Effector memory CD4-positive, alpha-beta T cell (primary cell): ENCODE measurements around the gene ZBTB20.

Experiments
- DNase-seq, 3 donors: peaks; one replicate each; pipeline ENCODE4 v3.0.0-alpha.2; 2020
- H3K27ac ChIP-seq: 2 replicates; pipeline ENCODE4 v1.7.0; 2013; ENCODE audit warnings: mild to moderate bottlenecking, low read length, moderate library complexity; ENCODE audit not compliant: insufficient read depth, poor library complexity, severe bottlenecking
- H3K27me3 ChIP-seq: replicated peaks from 2 replicates; pipeline ENCODE4 v1.7.0; 2013; ENCODE audit warnings: mild to moderate bottlenecking, low read length; ENCODE audit not compliant: insufficient read depth, control insufficient read depth, poor library complexity, severe bottlenecking
- H3K36me3 ChIP-seq: 2 replicates; pipeline ENCODE4 v1.7.0; 2013; ENCODE audit warnings: mild to moderate bottlenecking, low read length, moderate library complexity; ENCODE audit not compliant: control insufficient read depth, insufficient read depth
- H3K4me1 ChIP-seq: 2 replicates; pipeline ENCODE4 v1.7.0; 2013; ENCODE audit warnings: low read length, mild to moderate bottlenecking; ENCODE audit not compliant: control insufficient read depth, insufficient read depth, poor library complexity, severe bottlenecking
- H3K4me3 ChIP-seq: 2 replicates; pipeline ENCODE4 v1.7.0; 2013; ENCODE audit warnings: low read length, low read depth, mild to moderate bottlenecking; ENCODE audit not compliant: insufficient read depth, poor library complexity, severe bottlenecking
- H3K9me3 ChIP-seq: 2 replicates; pipeline ENCODE4 v1.7.0; 2013; ENCODE audit warnings: mild to moderate bottlenecking, low read length, moderate library complexity; ENCODE audit not compliant: control insufficient read depth

Gene ZBTB20

DNA sequence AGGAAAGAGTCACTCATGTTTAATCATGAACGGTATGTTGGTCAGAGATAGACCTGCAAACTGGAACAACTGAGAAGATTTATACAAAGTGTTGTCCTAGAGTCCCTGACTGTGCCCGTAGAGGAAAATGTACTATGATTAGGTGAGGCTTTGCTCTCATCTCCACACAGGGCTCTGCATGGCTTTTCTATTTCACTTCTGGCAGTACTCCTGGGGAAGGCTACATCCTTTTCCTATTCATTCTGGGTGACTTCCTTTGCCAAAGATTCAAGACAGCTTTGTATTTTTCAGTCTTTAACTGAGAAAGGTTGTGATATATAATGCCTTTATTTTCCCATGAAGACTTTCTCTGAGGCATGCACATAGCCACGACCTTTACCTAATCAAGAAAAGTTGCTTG, 414.7 kb downstream of the ZBTB20 start:
- DNase-seq, result no peak
- no peaks in the 10 kb centered on the region for H3K4me1 ChIP-seq

DNA sequence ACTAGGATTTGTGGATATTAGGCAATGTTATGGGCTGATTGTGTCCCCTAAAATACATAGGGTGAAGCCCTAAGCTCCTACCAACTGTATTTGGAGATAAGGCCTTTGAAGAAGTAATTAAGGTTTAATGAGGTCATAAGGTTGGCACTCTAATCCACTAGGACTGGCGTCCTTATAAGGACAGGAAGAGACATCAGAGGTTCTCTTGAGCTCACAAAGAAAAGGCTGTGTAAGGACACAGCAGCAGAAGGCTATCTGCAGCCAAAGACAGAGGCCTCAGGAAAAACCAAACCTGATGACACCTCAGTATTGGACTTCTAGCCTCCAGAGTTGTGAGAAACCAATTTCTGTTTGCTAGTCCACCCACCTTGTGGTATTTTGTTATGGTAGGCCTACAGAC, 416.7 kb downstream of the ZBTB20 start:
- no peaks in the 10 kb centered on the region for H3K9me3 ChIP-seq
- no peak overlapping the region for H3K27ac ChIP-seq
- no peaks in the 10 kb centered on the region for H3K27me3 ChIP-seq
- H3K4me1 ChIP-seq, result no peaks in the 10 kb centered on the region
- DNase-seq, result no peak
- H3K36me3 ChIP-seq, result no peaks in the 10 kb centered on the region
- H3K4me3 ChIP-seq, result no peak overlapping the region

More for the DNA sequence above, 414.7 kb downstream of the ZBTB20 start:
- H3K27ac ChIP-seq, result no peak overlapping the region
- H3K36me3 ChIP-seq, result no peaks in the 10 kb centered on the region
- H3K4me3 ChIP-seq, result no peak overlapping the region
- H3K27me3 ChIP-seq, result no peaks in the 10 kb centered on the region
- H3K9me3 ChIP-seq, result no peaks in the 10 kb centered on the region

GRCh38 chr3:114727373-114727772, 419.7 kb downstream of the ZBTB20 start:
- H3K9me3 ChIP-seq, result no peaks in the 10 kb centered on the region
- H3K36me3 ChIP-seq, result no peaks in the 10 kb centered on the region
- no peaks in the 10 kb centered on the region for H3K4me1 ChIP-seq
- no peak overlapping the region for H3K4me3 ChIP-seq
- DNase-seq, result no peak
- H3K27ac ChIP-seq, result no peak overlapping the region
- H3K27me3 ChIP-seq, result no peaks in the 10 kb centered on the region

DNA sequence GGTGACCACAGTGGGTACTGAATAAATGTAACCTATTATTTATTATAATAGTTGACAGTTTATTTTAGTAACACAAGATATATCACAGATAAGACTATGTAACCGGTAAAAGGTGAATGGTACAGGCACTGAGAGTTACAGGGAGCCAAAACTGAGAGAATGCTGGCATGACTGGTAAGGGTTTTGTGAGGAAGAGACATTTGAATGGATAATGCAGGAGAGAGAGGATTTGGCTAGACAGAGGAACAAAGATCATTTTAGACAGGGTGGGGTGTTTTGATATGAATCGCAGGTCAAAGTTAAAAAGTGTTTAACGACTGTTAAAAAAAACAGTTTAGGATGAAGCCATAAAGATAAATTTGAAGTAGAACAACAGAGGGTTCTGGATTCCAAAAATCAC, 421.1 kb downstream of the ZBTB20 start:
- Histone ChIP-seq H3K9me3 (no peaks in the 10 kb centered on the region), H3K4me1 (no peaks in the 10 kb centered on the region), H3K36me3 (no peaks in the 10 kb centered on the region), H3K27me3 (no peaks in the 10 kb centered on the region), H3K4me3 (no peak overlapping the region), H3K27ac (no peak overlapping the region)
- DNase-seq, result no peak

- no peaks in the 10 kb centered on the region for H3K4me1 ChIP-seq
- H3K27ac ChIP-seq, result no peak overlapping the region
- no peak for DNase-seq
- no peaks in the 10 kb centered on the region for H3K36me3 ChIP-seq
- no peaks in the 10 kb centered on the region for H3K9me3 ChIP-seq
- no peaks in the 10 kb centered on the region for H3K27me3 ChIP-seq
- H3K4me3 ChIP-seq, result no peak overlapping the region
These were observed 424.6 kb downstream of the ZBTB20 start for GRCh38 chr3:114722530-114722929.

DNA sequence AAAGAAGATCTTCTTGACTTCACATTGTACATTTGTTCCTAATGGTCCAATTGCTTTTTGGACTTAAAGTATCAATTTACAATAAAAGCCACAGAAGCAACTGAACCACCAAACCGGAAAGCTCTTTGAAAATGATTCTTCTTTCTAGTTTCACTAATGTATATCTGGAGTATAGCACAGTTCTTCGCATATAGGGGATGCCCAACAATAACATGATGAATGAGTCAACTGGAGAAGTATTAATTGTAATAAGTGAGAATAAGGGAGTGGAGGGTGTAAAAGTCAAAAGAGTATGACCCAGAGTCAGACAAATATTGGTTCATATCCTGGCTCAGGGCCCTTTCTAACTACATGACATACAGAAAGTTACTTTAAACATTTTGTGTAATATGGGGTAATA, 425.2 kb downstream of the ZBTB20 start:
- H3K27me3 ChIP-seq, result no peaks in the 10 kb centered on the region
- no peaks in the 10 kb centered on the region for H3K4me1 ChIP-seq
- DNase-seq, result no peak
- no peak overlapping the region for H3K4me3 ChIP-seq
- no peak overlapping the region for H3K27ac ChIP-seq
- H3K36me3 ChIP-seq, result no peaks in the 10 kb centered on the region
- no peaks in the 10 kb centered on the region for H3K9me3 ChIP-seq

DNA sequence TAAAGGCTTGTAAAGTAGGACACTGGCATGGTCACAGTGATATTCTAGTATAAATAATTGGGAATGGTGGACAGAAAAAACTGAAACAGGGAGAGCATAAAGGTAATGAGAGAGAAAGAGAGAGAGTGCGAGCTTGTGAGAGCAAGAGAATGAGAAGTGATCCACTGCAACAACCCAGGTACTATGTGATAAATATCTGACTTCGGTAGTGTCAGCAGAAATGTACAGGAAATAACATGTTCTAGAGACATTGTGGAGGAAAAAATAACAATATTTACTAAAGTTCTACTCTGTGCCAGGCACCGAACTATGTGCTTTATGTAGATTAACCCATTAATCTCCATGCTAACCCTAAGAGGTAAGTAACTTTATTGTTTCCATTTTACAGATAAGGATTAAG, 425.9 kb downstream of the ZBTB20 start:
- Histone ChIP-seq H3K27ac (no peak overlapping the region), H3K36me3 (no peaks in the 10 kb centered on the region), H3K4me3 (no peak overlapping the region), H3K4me1 (no peaks in the 10 kb centered on the region), H3K9me3 (no peaks in the 10 kb centered on the region), H3K27me3 (no peaks in the 10 kb centered on the region)
- DNase-seq, result no peak

DNA sequence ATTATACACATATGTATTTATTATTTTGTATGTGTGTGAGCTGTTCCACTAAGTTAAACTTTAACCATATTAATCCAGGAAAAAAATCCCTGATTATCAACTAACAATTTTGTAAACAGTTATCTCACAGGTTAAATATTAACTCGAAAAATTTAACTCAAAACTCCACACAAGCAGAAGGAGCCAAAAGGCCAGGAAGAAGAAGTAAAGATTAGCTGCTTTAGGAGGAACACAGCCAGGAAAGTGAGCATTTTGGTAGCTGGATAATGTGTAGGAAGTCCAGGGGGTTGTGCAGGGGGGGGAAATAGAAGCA, 428.2 kb downstream of the ZBTB20 start:
- H3K4me3 ChIP-seq, result no peak overlapping the region
- no peak for DNase-seq
- H3K27me3 ChIP-seq, result no peaks in the 10 kb centered on the region
- no peaks in the 10 kb centered on the region for H3K36me3 ChIP-seq
- no peak overlapping the region for H3K27ac ChIP-seq
- no peaks in the 10 kb centered on the region for H3K4me1 ChIP-seq
- no peaks in the 10 kb centered on the region for H3K9me3 ChIP-seq

GRCh38 chr3:114718071-114718897, 428.8 kb downstream of the ZBTB20 start:
- DNase-seq, result no peak
- Histone ChIP-seq H3K27ac (no peak overlapping the region), H3K9me3 (no peaks in the 10 kb centered on the region), H3K27me3 (no peaks in the 10 kb centered on the region), H3K4me1 (no peaks in the 10 kb centered on the region), H3K4me3 (no peak overlapping the region), H3K36me3 (no peaks in the 10 kb centered on the region)

DNA sequence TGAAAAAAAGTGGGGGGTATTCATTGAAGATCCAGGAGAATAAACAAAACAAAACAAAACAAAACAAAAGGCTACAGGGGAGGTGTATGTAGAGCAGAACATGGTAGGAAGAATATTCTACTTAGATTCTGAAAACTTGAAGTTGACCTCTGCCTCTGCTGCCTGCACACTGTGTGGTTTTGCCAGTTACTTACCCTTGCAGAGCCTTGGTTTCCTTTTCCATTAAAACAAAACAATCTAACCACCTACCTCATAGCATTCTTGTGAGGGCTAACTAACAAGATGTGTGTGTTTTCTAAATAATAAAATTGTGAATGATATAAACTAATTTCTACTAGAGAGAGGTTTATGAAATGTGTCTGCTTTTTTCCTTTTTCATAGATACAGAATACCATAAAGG, 430.2 kb downstream of the ZBTB20 start:
- no peak for DNase-seq
- no peak overlapping the region for H3K4me3 ChIP-seq
- no peaks in the 10 kb centered on the region for H3K27me3 ChIP-seq
- no peak overlapping the region for H3K27ac ChIP-seq
- H3K36me3 ChIP-seq, result no peaks in the 10 kb centered on the region
- no peaks in the 10 kb centered on the region for H3K9me3 ChIP-seq
- H3K4me1 ChIP-seq, result no peaks in the 10 kb centered on the region
